Measurements from ENCODE around the gene CTIF. TPM values are rescaled to one million over a fixed set of nuclear protein-coding genes. Genes with fewer than 3 reads are reported as not detected.

Gene CTIF
- polyA plus RNA-seq, 1 experiment = 40.2 TPM

DNA sequence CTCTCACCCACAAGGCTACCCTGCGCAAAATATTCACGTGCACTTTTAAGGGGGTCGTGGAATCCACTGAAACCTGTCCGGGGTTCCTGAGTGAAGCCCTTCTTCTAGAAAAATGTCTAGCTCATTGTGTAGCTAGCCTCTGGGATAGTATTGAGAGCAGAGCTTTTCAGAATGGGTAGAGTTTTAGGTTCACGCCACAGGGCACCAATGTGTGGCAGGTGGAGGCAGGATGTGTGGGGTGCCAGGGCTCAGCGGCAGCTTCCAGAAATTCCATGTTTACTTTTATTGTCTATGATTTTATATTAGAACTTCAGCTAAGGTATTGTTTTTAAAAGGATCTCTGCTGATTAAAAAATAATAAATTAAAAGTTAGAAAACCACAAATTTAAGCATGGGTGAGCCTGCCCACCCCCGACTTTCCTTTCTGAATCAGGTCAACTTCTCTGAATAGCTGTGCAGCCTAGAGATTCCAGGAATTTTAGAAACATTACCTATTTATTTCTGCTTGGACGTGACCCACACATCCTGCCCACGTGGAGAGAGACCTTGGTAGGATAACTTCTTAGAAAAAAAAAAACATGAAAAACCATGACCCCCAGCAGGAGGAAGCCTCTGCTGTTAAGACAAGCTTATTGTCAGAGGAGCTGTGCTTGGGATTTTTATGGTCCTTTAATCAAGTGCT is 163.7 kb downstream of the CTIF start:
- H3K9me3 ChIP-seq (ENCODE audit: control insufficient read depth, insufficient read depth, low read length) = no peaks in the 10 kb centered on the region
- H3K27me3 ChIP-seq (ENCODE audit: control insufficient read depth, insufficient read depth, low read length) = no peaks in the 10 kb centered on the region
- CTCF ChIA-PET = no interaction called here
- no peak for TF ChIP-seq CTCF (IDR thresholded peaks at IDR 0.05; ENCODE audit: low read depth, low read length)
- H3K27ac ChIP-seq (ENCODE audit: low read depth, low read length) = no peak overlapping the region
- no peak for DNase-seq (ENCODE audit: low read depth, low spot score)
- POLR2A ChIA-PET = no interaction called here
- H3K4me3 ChIP-seq (ENCODE audit: low read depth, low read length) = no peak overlapping the region

DNA sequence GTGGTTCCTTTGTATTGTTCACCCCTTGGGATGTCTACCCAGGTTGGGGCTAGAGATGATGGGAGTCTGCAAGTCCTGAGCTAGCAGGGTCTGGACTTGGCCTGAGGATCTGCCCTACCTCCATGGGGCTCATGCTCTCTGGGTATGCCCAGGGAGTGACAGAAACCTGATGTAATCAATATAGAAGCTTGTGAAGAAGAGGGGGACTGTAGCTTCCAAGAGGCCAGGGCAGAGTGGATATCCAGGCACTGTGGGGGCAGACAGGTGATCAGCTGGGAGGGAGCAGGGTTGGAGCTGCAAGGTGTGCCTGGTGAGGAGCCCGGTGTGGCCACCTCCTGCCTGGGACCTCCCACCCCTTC is 164.2 kb downstream of the CTIF start:
- no peak for DNase-seq (ENCODE audit: low read depth, low spot score)
- TF ChIP-seq CTCF (IDR thresholded peaks at IDR 0.05; ENCODE audit: low read depth, low read length) = no peak
- H3K4me3 ChIP-seq (ENCODE audit: low read depth, low read length) = no peak overlapping the region
- H3K9me3 ChIP-seq (ENCODE audit: control insufficient read depth, insufficient read depth, low read length) = no peaks in the 10 kb centered on the region
- POLR2A ChIA-PET = no interaction called here
- H3K27me3 ChIP-seq (ENCODE audit: control insufficient read depth, insufficient read depth, low read length) = no peaks in the 10 kb centered on the region
- CTCF ChIA-PET = no interaction called here
- H3K27ac ChIP-seq (ENCODE audit: low read depth, low read length) = no peak overlapping the region

GRCh38 chr18:48703418-48703817 is 164.6 kb downstream of the CTIF start:
- Histone ChIP-seq H3K27ac (ENCODE audit: low read depth, low read length) (no peak overlapping the region), H3K27me3 (ENCODE audit: control insufficient read depth, insufficient read depth, low read length) (no peaks in the 10 kb centered on the region), H3K4me3 (ENCODE audit: low read depth, low read length) (no peak overlapping the region), H3K9me3 (ENCODE audit: control insufficient read depth, insufficient read depth, low read length) (no peaks in the 10 kb centered on the region)
- no peak for TF ChIP-seq CTCF (IDR thresholded peaks at IDR 0.05; ENCODE audit: low read depth, low read length)
- no peak for DNase-seq (ENCODE audit: low read depth, low spot score)
- ChIA-PET CTCF (no interaction called here), POLR2A (no interaction called here)

- ChIA-PET POLR2A (no interaction called here), CTCF (no interaction called here)
- DNase-seq (ENCODE audit: low read depth, low spot score) = no peak
- Histone ChIP-seq H3K27ac (ENCODE audit: low read depth, low read length) (no peak overlapping the region), H3K9me3 (ENCODE audit: control insufficient read depth, insufficient read depth, low read length) (no peaks in the 10 kb centered on the region), H3K4me3 (ENCODE audit: low read depth, low read length) (no peak overlapping the region), H3K27me3 (ENCODE audit: control insufficient read depth, insufficient read depth, low read length) (no peaks in the 10 kb centered on the region)
- no peak for TF ChIP-seq CTCF (IDR thresholded peaks at IDR 0.05; ENCODE audit: low read depth, low read length)
Measured at GRCh38 chr18:48705043-48705442, 166.2 kb downstream of the CTIF start.

DNA sequence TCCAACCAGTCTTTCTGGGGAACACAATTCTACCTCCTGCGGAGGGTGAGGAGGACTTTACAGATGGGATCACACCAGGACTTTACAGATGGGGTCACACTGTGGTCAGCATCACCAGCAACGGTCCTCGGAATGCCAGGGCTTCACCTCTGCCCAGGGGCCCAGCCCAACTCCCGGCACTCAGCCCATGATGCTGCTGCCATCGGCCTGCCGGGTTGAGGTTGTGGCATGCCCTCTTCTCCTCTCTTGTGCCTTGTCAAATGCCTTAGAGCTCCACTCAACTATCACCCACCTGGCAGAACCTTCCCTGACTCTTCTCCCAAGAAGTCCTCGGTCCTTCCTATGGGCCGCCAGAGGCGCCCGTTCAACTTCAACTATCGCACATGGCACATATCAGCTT is 166.7 kb downstream of the CTIF start:
- POLR2A ChIA-PET = no interaction called here
- Histone ChIP-seq H3K9me3 (ENCODE audit: control insufficient read depth, insufficient read depth, low read length) (no peaks in the 10 kb centered on the region), H3K4me3 (ENCODE audit: low read depth, low read length) (no peak overlapping the region), H3K27ac (ENCODE audit: low read depth, low read length) (no peak overlapping the region), H3K27me3 (ENCODE audit: control insufficient read depth, insufficient read depth, low read length) (no peaks in the 10 kb centered on the region)
- TF ChIP-seq CTCF (IDR thresholded peaks at IDR 0.05; ENCODE audit: low read depth, low read length) = no peak
- DNase-seq (ENCODE audit: low read depth, low spot score) = no peak
- CTCF ChIA-PET = no interaction called here

All from AG04450 (cell line).